Right ventricle myocardium inferior (tissue), 1 donor: Measurements from ENCODE around the gene MARCHF3. TPM values are rescaled to one million over a fixed set of nuclear protein-coding genes. Genes with fewer than 3 reads are reported as not detected.

Experiments used
- ATAC-seq: fragments of 200-7000 bp; cut with Tn5 transposase; one replicate; pipeline ENCODE4 v1.9.1; 2020; ENCODE audit warnings: mild to moderate bottlenecking, moderate library complexity
- DNase-seq: peaks from one replicate; pipeline ENCODE4 v3.0.0; 2021; ENCODE audit errors: missing footprints
- intact Hi-C: fragments of 100-400 bp; cut with DNase I; formaldehyde crosslinking; loops from one replicate; pipeline ENCODE4 v1.11.0; 2022
- total RNA-seq: library from RNA; stranded (reverse); fragmentation: NEBNext Ultra II Directional; extraction: Animal tissue kit (Norgen Biotek cat#: 25700); gene quantifications from one replicate; pipeline ENCODE4 v1.2.1, GENCODE V29; 2021
- donor health status: DM: no; HTN: yes; CAD: no; lungs with severe emphysema.

MARCHF3 gene
- total RNA-seq, 1 donor from 2014 or later, result 30.1 TPM

- ATAC-seq (no peak), DNase-seq (no peak)
- intact Hi-C loops, result loop anchor here (5.0 kb wide), 1 partner anchor 55 kb away; no protein-coding TSS in a partner anchor
These were observed 58.1 kb downstream of the MARCHF3 start for GRCh38 chr5:126972062-126972895.

GRCh38 chr5:126971455-126972031 lies 58.8 kb downstream of the MARCHF3 start:
- DNase-seq (no peak), ATAC-seq (peak; percentile 68)
- intact Hi-C loops, result loop anchor here (5.0 kb wide), 1 partner anchor 56 kb away; no protein-coding TSS in a partner anchor

GRCh38 chr5:126970517-126971017 lies 59.8 kb downstream of the MARCHF3 start:
- intact Hi-C loops, result loop anchor here (5.0 kb wide), 1 partner anchor 57 kb away; no protein-coding TSS in a partner anchor
- peak; percentile 51 for ATAC-seq
- DNase-seq, result no peak

GRCh38 chr5:126969548-126969947 lies 60.8 kb downstream of the MARCHF3 start:
- ATAC-seq (no peak), DNase-seq (no peak)
- intact Hi-C loops, result no loop called here

- ATAC-seq, result no peak
- DNase-seq, result no peak
- intact Hi-C loops, result no loop called here
These were observed 62.4 kb downstream of the MARCHF3 start for GRCh38 chr5:126967808-126968466.

GRCh38 chr5:126965487-126965886 lies 64.9 kb downstream of the MARCHF3 start:
- intact Hi-C loops, result no loop called here
- DNase-seq (no peak), ATAC-seq (no peak)

- no peak for DNase-seq
- no peak for ATAC-seq
- intact Hi-C loops, result no loop called here
These were observed 65.3 kb downstream of the MARCHF3 start for GRCh38 chr5:126965061-126965475.

- no peak for DNase-seq
- ATAC-seq, result no peak
- intact Hi-C loops, result no loop called here
These were observed 66.5 kb downstream of the MARCHF3 start for GRCh38 chr5:126963822-126964375.

- no peak for DNase-seq
- intact Hi-C loops, result no loop called here
- peak; percentile 39 for ATAC-seq
These were observed 68.7 kb downstream of the MARCHF3 start for GRCh38 chr5:126961702-126962101.

GRCh38 chr5:126961128-126961527 lies 69.2 kb downstream of the MARCHF3 start:
- ATAC-seq, result no peak
- intact Hi-C loops, result no loop called here
- no peak for DNase-seq

GRCh38 chr5:126959188-126959587 lies 71.2 kb downstream of the MARCHF3 start:
- intact Hi-C loops, result no loop called here
- DNase-seq (no peak), ATAC-seq (no peak)

GRCh38 chr5:126956991-126957390 lies 73.4 kb downstream of the MARCHF3 start:
- intact Hi-C loops, result no loop called here
- no peak for ATAC-seq
- DNase-seq, result no peak

GRCh38 chr5:126954981-126955380 lies 75.4 kb downstream of the MARCHF3 start:
- no peak for DNase-seq
- intact Hi-C loops, result no loop called here
- ATAC-seq, result no peak

GRCh38 chr5:126953640-126954039 lies 76.7 kb downstream of the MARCHF3 start:
- ATAC-seq (no peak), DNase-seq (no peak)
- intact Hi-C loops, result no loop called here

GRCh38 chr5:126949475-126949874 lies 80.9 kb downstream of the MARCHF3 start:
- DNase-seq (no peak), ATAC-seq (no peak)
- intact Hi-C loops, result no loop called here

- no peak for DNase-seq
- ATAC-seq, result no peak
- intact Hi-C loops, result no loop called here
These were observed 81.9 kb downstream of the MARCHF3 start for GRCh38 chr5:126948453-126948852.

- DNase-seq (no peak), ATAC-seq (no peak)
- intact Hi-C loops, result no loop called here
These were observed 82.4 kb downstream of the MARCHF3 start for GRCh38 chr5:126948011-126948355.

- no peak for ATAC-seq
- intact Hi-C loops, result no loop called here
These were observed 83.0 kb downstream of the MARCHF3 start for GRCh38 chr5:126947146-126948010.

More at GRCh38 chr5:126947146-126948010, 83.0 kb downstream of the MARCHF3 start:
- DNase-seq, result no peak
